Nephron progenitor cell (in vitro differentiated cells): ENCODE measurements around the gene MYEOV.

Source experiments
- DNase-seq: peaks from one replicate; pipeline ENCODE4 v3.0.0; 2021
- H3K27ac Mint-ChIP-seq: 2 replicates; pipeline ENCODE4 v1.8.0; 2021; ENCODE audit warnings: mild to moderate bottlenecking, moderate library complexity, mixed read lengths
- H3K27me3 Mint-ChIP-seq: 2 replicates; pipeline ENCODE4 v1.8.0; 2021; ENCODE audit warnings: mild to moderate bottlenecking, low read depth, mixed read lengths; ENCODE audit not compliant: poor library complexity
- H3K36me3 Mint-ChIP-seq: 2 replicates; pipeline ENCODE4 v1.8.0; 2021; ENCODE audit warnings: low read depth, mixed read lengths
- H3K4me1 Mint-ChIP-seq: 2 replicates; pipeline ENCODE4 v1.8.0; 2021; ENCODE audit warnings: mixed read lengths
- H3K4me3 Mint-ChIP-seq: 2 replicates; pipeline ENCODE4 v1.8.0; 2021; ENCODE audit warnings: mild to moderate bottlenecking, moderate library complexity, mixed read lengths
- H3K9me3 Mint-ChIP-seq: 2 replicates; pipeline ENCODE4 v1.8.0; 2021; ENCODE audit warnings: mild to moderate bottlenecking, moderate library complexity, mixed read lengths
- TF ChIP-seq, protein P1 (sequence below): fragments of 200-600 bp; sonication (generic); IDR thresholded peaks from 2 replicates; pipeline ENCODE4 v1.5.0; 2021; ENCODE audit warnings: antibody characterized with exemption

MYEOV gene

DNA sequence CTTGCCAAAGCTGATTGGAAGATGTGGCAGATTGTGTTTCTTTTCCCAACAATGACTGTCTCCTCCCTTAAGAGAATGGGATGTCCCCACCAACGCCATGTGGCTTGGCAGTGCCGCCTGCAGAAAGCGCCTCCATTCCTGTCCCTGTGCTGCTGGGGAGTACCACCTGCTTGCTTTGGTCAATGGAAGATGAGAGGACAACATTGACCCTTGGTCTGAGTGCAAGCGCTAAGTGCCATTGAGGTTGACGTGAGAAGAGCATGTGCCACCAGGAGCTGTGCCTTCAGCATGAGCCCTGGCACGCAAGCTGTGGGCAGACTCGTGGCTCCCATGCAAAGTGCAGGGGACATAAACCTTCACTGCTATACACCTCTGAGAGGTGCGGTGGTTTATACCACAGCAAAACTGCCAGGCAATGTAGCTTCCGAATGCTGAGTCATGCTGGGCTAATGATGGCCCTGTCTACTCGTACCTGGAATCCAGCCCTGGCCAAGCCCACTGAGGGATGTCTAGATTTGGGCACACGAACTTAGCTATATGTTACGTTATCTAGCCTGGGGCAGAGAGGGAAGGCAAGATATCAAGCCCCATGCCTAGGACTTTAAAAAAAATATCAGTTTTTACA, 41.9 kb downstream of the MYEOV start:
- Mint-ChIP-seq H3K27ac (no peak overlapping the region), H3K36me3 (no peaks in the 10 kb centered on the region), H3K27me3 (no peaks in the 10 kb centered on the region), H3K9me3 (peaks cover 23% of the 10 kb centered on the region), H3K4me3 (no peak overlapping the region), H3K4me1 (peaks cover 4% of the 10 kb centered on the region)
- TF ChIP-seq, protein P1, sequence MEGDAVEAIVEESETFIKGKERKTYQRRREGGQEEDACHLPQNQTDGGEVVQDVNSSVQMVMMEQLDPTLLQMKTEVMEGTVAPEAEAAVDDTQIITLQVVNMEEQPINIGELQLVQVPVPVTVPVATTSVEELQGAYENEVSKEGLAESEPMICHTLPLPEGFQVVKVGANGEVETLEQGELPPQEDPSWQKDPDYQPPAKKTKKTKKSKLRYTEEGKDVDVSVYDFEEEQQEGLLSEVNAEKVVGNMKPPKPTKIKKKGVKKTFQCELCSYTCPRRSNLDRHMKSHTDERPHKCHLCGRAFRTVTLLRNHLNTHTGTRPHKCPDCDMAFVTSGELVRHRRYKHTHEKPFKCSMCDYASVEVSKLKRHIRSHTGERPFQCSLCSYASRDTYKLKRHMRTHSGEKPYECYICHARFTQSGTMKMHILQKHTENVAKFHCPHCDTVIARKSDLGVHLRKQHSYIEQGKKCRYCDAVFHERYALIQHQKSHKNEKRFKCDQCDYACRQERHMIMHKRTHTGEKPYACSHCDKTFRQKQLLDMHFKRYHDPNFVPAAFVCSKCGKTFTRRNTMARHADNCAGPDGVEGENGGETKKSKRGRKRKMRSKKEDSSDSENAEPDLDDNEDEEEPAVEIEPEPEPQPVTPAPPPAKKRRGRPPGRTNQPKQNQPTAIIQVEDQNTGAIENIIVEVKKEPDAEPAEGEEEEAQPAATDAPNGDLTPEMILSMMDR, result no peak
- no peak for DNase-seq

DNA sequence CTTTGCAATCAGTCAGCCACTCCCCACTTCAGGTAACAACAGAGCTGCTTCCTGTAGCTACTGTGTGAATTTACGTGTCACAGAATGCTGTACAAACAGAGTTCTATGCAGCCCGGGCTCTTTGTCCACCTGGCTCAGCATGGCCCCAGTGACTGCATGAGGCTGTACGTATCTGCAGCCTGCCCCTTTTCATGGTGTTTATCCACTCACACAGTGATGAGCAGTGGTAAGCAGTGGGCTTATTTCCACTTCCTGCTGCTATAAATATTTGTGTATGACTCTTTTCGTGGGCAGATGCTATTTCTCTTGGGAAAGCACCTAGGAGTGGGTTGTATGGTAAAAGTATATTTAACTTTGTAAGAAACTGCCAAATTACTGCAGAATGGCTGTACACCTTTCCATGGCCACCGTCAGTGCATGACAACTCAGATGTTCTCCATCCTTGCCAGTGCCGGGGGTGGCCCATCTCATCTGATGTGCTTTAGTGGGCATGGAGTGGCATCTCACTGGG, 43.3 kb downstream of the MYEOV start:
- no peak for DNase-seq
- Mint-ChIP-seq H3K9me3 (peaks cover 20% of the 10 kb centered on the region), H3K4me1 (peaks cover 4% of the 10 kb centered on the region), H3K4me3 (no peak overlapping the region), H3K36me3 (no peaks in the 10 kb centered on the region), H3K27me3 (no peaks in the 10 kb centered on the region), H3K27ac (no peak overlapping the region)
- TF ChIP-seq, protein P1, result no peak

DNA sequence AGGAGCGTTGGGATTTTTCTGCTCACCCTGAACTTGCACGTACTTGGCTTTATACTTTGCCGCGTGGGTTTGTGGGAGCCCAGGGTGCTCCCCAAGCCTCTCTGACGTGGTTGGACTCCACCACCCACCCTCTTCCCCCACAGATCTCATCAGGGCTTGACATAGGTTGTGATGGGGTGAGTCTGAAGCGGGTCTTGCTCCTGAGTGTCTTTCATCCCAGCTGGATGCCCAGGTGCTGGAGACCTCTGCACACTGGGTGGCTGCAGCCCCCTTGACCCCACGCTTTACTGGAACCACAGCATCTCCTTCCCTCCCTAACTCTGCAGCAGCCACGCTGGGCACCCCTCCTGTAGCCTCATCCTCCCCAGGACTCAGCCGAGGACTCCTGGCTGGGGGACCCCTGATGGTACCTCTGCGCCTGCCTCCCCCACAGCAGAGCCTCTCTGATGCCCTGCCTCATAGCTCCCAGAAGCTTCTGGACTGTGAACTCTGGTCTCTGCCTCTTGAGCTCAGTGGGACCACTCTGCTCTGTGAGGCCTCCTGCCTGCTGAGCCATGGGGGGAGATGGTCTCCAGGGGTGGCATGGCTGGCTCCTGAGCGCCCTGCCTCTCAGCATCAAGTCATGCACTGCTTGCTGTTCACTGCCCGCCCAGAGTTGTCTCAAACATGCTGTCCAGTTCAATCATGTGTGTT, 45.2 kb downstream of the MYEOV start:
- no peak overlapping the region for H3K27ac Mint-ChIP-seq

DNA sequence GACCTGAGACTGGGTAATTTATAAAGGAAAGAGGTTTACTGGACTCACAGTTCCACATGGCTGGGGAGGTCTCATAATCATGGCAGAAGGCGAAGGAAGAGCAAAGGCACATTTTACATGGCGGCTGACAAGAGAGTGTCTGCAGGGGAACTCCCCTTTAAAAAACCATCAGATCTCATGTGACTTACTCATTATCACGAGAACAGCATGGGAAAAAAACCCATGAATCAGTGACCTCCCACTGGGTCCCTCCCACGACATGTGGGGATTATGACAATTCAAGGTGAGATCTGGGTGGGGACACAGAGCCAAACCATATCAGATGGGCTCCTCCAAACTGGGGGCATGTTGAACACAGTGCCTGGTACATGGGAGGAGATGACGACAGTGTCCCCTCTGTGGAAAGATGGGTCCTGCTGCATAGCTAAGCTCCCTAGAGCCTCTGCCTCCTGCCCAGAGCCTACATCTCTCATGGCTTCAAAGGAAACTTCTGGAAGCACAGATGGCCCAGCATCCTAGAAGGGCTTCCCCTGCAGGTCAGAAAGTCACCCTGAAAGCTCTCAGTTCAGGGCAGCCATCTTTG, 46.1 kb downstream of the MYEOV start:
- Mint-ChIP-seq H3K27me3 (peaks cover 10% of the 10 kb centered on the region), H3K4me1 (peaks cover 4% of the 10 kb centered on the region), H3K4me3 (no peak overlapping the region), H3K27ac (no peak overlapping the region), H3K9me3 (peaks cover 20% of the 10 kb centered on the region), H3K36me3 (no peaks in the 10 kb centered on the region)
- TF ChIP-seq, protein P1, result no peak
- DNase-seq, result no peak

More for the DNA sequence above, 45.2 kb downstream of the MYEOV start:
- TF ChIP-seq, protein P1, result no peak
- Mint-ChIP-seq H3K4me1 (peaks cover 4% of the 10 kb centered on the region), H3K4me3 (no peak overlapping the region), H3K9me3 (peaks cover 20% of the 10 kb centered on the region), H3K36me3 (no peaks in the 10 kb centered on the region), H3K27me3 (peaks cover 8% of the 10 kb centered on the region)
- no peak for DNase-seq

DNA sequence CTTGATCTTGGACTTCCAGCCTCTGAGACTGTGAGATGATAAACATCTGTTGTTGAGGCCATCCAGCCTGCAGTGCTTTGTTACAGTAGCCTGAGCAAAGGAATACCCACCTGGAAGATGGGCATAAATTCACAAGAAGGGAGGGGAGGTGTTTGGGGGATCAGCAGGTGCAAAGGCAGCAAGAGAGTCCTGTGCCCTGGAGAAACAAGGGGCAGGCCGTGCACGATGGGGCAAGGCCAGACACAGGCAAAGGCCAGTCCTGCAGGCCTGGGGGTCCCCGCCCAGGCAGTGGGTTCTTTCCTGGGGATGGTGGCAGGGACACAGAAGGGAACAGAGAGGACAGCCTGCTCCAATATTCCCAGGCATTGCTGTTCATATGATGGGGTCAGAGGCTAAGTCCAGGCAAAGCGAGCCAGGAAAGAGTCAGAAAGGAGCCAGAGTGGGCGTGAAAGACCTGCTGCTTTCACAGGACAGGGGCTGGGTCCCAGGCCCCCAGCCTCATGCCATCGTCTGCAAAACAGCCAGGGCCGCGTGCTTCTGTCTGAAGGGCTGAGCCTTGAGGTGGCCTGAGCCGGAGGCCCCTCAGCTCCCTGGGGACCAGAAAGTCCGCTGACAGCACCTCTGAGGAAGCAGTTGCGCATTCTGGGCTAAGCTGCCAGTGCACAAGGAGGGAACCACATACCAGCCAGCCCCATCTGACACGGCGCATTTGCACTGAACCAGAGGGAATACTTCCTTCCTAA, 48.8 kb downstream of the MYEOV start:
- H3K9me3 Mint-ChIP-seq, result peaks cover 20% of the 10 kb centered on the region
- peaks cover 13% of the 10 kb centered on the region for H3K27me3 Mint-ChIP-seq
- H3K27ac Mint-ChIP-seq, result no peak overlapping the region
- DNase-seq, result no peak
- no peaks in the 10 kb centered on the region for H3K36me3 Mint-ChIP-seq
- TF ChIP-seq, protein P1, result no peak
- no peak overlapping the region for H3K4me3 Mint-ChIP-seq
- H3K4me1 Mint-ChIP-seq, result peaks cover 4% of the 10 kb centered on the region
